HG03066 (cell line): ENCODE data around the gene SPDYE17.
"Not testable (repeated sequence)": the region's sequence is repeated elsewhere in the genome, so short reads cannot be mapped to it uniquely, and the experiment has no call there.

Source experiments
- ATAC-seq: cut with Tn5 transposase; IDR thresholded peaks from one replicate; pipeline ENCODE4 v1.9.1; 2021; ENCODE audit warnings: low read depth; ENCODE audit not compliant: unreplicated experiment

Gene SPDYE17

DNA sequence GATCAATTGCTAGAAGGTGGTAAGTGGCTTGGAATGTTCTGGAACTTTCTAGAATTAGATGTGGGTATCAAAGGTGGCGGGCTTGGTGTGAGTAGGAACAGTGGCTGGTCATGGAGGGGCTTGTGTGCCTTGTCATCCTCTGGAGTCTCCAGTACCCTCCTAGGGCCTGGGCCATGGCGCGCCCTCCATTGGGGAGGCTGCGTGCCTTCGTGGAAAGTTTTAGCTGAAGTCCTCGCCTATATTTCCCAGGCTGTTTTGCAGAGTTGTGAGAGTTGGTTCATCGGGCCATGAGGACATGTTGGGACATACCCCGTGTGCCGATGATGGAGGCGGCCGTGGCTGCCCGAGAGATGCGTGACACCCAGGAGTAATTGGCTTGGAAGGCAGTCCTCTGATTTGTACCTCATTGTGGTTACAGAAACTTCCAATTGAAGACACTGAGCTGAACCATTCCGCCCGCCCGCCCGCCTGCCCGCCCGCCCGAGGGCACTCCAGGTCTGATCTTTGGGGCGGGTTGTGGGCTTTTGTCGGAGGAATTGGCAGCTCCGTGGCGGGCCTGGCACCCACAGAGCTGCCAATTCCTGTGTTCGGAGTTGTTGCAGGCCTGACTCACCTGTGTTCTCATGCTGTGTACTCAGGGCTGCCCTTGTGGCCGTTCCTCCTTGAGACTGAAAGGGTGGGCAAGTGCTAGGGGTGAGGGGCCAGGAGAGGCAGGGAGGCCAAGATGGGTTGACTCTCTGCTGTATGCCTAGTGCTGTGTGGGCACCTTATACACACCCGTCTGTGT lies 57.2 kb downstream of the SPDYE17 start:
- ATAC-seq: not testable (repeated sequence)

GRCh38 chr7:76974336-76974735 lies 57.8 kb downstream of the SPDYE17 start:
- ATAC-seq: not testable (repeated sequence)

DNA sequence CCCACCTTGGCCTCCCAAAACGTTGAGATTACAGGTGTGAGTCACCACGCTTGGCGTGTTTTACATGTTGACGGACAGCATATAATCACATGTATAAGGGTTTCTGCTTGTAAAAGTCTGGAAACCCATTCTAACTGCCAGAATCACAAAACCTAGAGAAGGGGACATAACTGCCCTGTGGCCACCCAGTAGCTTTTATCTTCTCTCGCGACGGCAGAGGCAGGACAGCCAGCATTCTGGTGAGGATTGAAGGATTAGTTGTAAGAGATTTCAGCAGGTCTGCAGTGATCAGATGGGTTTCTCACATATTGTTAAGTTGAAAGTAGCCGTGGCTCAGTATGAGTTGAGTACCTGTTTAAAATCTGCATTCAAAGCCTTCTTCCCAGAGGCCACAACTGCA lies 59.8 kb downstream of the SPDYE17 start:
- ATAC-seq: not testable (repeated sequence)
